GM18858 (cell line): Measurements from ENCODE around the gene THSD4.

Experiments used
- ATAC-seq: cut with Tn5 transposase; IDR thresholded peaks from one replicate; pipeline ENCODE4 v1.9.1; 2021; ENCODE audit not compliant: unreplicated experiment

The THSD4 gene

GRCh38 chr15:71341811-71342550 is 226.7 kb downstream of the THSD4 start:
- no peak for ATAC-seq

GRCh38 chr15:71342658-71343057 is 227.4 kb downstream of the THSD4 start:
- no peak for ATAC-seq

GRCh38 chr15:71344316-71344715 is 229.0 kb downstream of the THSD4 start:
- no peak for ATAC-seq

- ATAC-seq = no peak
These were observed 229.9 kb downstream of the THSD4 start for GRCh38 chr15:71345186-71345585.

GRCh38 chr15:71346464-71346863 is 231.2 kb downstream of the THSD4 start:
- no peak for ATAC-seq

GRCh38 chr15:71348597-71348996 is 233.3 kb downstream of the THSD4 start:
- ATAC-seq = no peak

- no peak for ATAC-seq
These were observed 234.1 kb downstream of the THSD4 start for GRCh38 chr15:71349336-71349735.

GRCh38 chr15:71349736-71350526 is 234.7 kb downstream of the THSD4 start:
- ATAC-seq = no peak

- no peak for ATAC-seq
These were observed 235.5 kb downstream of the THSD4 start for GRCh38 chr15:71350622-71351378.

GRCh38 chr15:71352125-71352524 is 236.9 kb downstream of the THSD4 start:
- ATAC-seq = no peak

GRCh38 chr15:71352765-71353164 is 237.5 kb downstream of the THSD4 start:
- ATAC-seq = no peak

GRCh38 chr15:71353171-71353570 is 237.9 kb downstream of the THSD4 start:
- no peak for ATAC-seq

GRCh38 chr15:71355268-71355667 is 240.0 kb downstream of the THSD4 start:
- no peak for ATAC-seq

- ATAC-seq = no peak
These were observed 242.1 kb downstream of the THSD4 start for GRCh38 chr15:71357321-71357732.

GRCh38 chr15:71357967-71358366 is 242.7 kb downstream of the THSD4 start:
- ATAC-seq = no peak

GRCh38 chr15:71359246-71359645 is 244.0 kb downstream of the THSD4 start:
- no peak for ATAC-seq

GRCh38 chr15:71362556-71362955 is 247.3 kb downstream of the THSD4 start:
- ATAC-seq = no peak

GRCh38 chr15:71362987-71363968 is 248.0 kb downstream of the THSD4 start:
- ATAC-seq = no peak

GRCh38 chr15:71364117-71364584 is 248.9 kb downstream of the THSD4 start:
- no peak for ATAC-seq

- ATAC-seq = no peak
These were observed 251.3 kb downstream of the THSD4 start for GRCh38 chr15:71366522-71366921.
